Measurements from ENCODE around the gene PCDHAC2.

The PCDHAC2 gene

DNA sequence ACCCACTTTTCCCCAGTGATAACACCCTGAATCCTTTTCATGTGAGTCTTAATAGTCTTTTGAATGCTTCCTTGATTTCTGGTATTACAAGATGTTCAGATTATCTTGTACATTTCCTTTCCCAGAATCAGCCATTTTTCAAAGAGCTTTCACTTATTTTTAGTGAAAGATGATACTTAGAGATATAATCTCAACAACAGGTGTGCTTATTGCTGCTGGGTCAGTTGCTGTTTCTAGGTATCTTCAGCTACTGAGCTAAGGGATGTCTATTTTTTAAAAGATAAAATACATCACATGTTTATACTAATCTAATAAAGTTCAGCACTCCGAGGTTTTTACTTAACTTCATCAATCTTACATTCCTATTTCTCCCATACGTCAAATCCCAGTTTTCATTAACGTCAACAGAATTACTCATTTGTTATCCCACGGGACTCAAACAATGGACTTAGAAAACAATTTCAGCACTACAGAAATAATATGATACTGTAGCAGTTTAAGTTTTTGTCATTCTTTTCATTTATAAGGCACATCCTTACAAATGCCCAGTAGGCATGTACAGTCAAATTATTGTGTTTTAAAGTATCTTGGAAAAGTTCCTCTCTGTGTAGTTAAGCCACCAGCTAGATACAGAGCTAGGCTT lies 31.2 kb upstream of the PCDHAC2 start:
- no peak for DNase-seq (ENCODE audit: extremely low read depth, low read depth)
- TF ChIP-seq, protein P1, sequence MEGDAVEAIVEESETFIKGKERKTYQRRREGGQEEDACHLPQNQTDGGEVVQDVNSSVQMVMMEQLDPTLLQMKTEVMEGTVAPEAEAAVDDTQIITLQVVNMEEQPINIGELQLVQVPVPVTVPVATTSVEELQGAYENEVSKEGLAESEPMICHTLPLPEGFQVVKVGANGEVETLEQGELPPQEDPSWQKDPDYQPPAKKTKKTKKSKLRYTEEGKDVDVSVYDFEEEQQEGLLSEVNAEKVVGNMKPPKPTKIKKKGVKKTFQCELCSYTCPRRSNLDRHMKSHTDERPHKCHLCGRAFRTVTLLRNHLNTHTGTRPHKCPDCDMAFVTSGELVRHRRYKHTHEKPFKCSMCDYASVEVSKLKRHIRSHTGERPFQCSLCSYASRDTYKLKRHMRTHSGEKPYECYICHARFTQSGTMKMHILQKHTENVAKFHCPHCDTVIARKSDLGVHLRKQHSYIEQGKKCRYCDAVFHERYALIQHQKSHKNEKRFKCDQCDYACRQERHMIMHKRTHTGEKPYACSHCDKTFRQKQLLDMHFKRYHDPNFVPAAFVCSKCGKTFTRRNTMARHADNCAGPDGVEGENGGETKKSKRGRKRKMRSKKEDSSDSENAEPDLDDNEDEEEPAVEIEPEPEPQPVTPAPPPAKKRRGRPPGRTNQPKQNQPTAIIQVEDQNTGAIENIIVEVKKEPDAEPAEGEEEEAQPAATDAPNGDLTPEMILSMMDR (IDR thresholded peaks at IDR 0.05; ENCODE audit: low read depth, low read length) = no peak

DNA sequence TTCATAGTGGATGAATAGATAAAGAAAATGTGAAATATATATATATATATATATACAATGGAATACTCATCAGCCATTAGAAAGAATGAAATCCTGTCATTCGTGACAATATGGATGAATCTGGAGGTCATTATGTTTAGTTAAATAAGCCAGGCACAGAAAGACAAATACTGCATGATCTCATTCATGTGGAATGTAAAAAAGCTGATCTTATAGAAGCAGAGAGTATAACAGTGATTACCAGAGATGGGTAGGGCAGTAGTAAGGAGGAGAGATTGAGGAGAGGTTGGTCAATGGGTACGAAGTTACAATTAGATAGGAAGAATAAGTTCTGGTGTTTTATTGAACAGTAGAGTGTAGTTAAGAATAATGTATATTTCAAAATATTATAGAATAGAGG lies 19.7 kb upstream of the PCDHAC2 start:
- TF ChIP-seq, protein P1 (IDR thresholded peaks at IDR 0.05; ENCODE audit: low read depth, low read length) = no peak
- no peak for DNase-seq (ENCODE audit: extremely low read depth, low read depth)

DNA sequence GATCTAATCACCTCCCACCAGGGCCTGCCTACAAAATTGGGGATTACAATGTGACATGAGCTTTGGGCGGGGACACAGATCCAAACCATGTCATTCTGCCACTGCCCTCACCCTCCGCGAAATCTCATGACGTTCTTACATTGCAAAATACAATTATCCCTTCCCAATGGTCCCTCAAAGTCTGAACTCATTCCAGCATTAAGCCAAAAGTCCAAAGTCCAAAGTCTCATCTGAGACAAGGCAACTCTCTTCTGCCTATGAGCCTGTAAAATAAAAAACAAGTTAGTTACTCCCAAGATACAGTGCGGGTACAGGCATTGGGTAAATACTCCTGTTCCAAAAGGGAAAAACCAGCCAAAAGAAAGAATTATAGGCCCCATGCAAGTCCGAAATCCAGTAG lies 14.6 kb upstream of the PCDHAC2 start:
- DNase-seq (ENCODE audit: extremely low read depth, low read depth) = no peak
- TF ChIP-seq, protein P1 (IDR thresholded peaks at IDR 0.05; ENCODE audit: low read depth, low read length) = no peak

DNA sequence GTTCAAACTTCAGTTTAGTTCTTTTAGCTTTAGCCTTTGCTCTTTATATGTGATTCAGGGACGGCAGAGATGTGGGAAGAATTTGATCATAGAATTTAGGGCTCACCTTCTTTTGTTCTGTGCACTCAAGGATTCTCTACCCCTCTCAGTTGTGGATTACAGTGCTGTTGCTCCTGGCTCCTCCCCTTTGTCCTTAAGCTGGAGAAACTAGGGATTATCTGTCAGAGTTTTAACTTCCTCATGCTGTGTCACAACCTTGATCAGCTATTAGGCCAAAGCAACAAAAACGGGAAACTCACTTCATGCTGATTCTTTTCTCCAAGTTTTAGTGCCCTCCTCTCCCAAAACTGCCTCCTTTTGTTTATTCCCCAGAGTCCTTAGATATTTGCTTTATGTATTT lies 13.0 kb upstream of the PCDHAC2 start:
- no peak for DNase-seq (ENCODE audit: extremely low read depth, low read depth)
- TF ChIP-seq, protein P1 (IDR thresholded peaks at IDR 0.05; ENCODE audit: low read depth, low read length) = no peak

DNA sequence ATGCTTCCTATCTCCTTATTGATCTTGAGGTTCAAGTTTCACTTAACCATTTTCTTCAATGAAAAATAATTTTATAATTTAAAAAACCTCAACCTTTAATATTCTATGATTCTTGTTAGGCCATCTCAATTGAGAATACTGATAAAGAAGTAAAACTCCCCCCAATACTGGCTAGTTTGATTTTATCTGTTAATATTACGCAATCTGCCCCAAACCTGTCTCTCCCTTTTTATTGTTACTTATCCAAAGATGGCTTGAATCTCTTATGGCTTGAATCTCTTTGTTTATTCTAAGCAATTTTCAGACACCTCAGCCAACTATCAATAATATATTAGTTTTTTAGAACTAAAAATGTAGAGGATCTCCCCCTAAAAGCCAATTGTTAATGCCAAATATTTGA lies 4.1 kb upstream of the PCDHAC2 start:
- DNase-seq (ENCODE audit: extremely low read depth, low read depth) = no peak
- TF ChIP-seq, protein P1 (IDR thresholded peaks at IDR 0.05; ENCODE audit: low read depth, low read length) = no peak

DNA sequence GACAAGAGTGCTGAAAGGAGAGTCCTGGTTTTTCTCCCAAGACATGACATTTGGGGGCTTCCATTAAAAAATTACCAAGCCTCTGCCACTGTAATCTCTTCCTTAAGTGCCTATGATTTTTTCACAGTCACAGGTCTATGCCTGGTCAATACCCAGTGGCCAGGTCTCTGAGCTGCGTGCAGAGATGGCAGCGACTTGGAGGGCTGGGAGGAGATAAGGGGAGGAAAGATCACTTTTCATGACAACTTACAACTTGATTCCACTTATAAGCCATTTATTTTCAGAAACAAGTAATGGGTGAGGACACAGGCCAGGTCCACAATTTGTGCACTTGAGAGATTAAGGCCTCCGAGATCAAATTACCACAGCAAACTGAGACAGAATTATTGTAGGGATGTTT lies 1.9 kb upstream of the PCDHAC2 start:
- DNase-seq (ENCODE audit: extremely low read depth, low read depth) = no peak
- TF ChIP-seq, protein P1 (IDR thresholded peaks at IDR 0.05; ENCODE audit: low read depth, low read length) = no peak

DNA sequence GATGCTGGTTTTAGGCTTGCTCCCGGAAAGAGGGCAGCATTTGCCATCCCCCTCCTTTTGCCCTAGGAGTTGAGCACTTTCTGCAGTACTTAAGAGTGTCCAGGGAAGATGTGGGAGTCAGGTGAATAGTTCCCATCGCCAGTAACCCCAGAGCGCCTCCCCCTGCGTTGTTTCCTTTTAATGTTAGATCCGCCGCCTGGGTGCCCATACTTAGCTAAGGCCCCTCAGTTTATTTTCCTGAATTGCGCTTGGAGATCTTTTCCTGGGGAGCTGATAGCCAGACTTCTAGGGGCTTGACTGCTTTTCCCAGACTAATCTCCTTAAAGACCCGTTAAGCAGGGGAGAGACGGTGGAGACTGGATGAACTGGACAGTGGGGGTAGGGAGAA lies 377 bp upstream of the PCDHAC2 start:
- TF ChIP-seq, protein P1 (IDR thresholded peaks at IDR 0.05; ENCODE audit: low read depth, low read length) = no peak
- no peak for DNase-seq (ENCODE audit: extremely low read depth, low read depth)

All from AG09319 (cell line).